ENCODE data around the gene GPR137B.

GPR137B gene

DNA sequence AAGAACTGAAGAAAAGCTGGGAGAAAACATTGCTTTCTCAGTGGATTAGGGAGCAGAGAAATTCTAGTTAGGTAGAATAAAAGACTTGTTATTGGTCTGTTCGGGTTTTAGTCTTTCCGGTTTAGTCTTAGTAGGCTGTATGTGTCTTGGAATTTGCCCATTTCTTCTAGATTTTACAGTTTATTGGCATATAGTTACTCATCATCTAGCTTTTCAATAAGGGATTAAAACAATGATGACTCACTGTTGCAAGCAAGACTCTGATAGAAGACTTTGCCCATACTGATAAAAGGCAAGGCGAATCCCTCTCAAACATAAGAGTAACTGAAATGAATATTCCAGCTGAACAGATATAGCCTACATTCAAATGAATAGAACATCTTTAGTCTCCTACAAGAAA lies 62.3 kb downstream of the GPR137B start:
- DNase-seq = no peak

GRCh38 chr1:236206548-236206947 lies 64.2 kb downstream of the GPR137B start:
- DNase-seq = no peak

GRCh38 chr1:236207121-236207520 lies 64.8 kb downstream of the GPR137B start:
- DNase-seq = no peak

- no peak for DNase-seq
Observed at GRCh38 chr1:236207569-236207968, 65.2 kb downstream of the GPR137B start.

GRCh38 chr1:236209185-236209584 lies 66.8 kb downstream of the GPR137B start:
- no peak for DNase-seq

DNA sequence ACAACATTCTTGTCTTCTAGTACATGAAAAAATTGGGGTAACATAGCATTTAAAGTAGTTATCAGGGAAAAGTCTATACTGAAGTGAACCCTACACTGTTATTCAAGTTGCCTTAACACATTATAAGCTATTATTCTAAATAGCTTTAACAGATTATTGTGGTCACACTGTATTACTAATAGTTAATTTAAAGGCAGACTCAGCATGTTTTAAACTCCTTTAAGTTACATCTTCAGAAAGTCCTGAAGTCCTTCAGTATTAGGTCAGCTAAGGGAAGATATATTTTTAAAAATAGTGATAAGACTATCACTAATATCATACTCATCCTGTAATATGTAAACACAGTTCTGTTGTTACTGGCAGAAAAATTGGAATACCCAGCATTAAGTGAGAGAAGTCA lies 67.4 kb downstream of the GPR137B start:
- DNase-seq = no peak

DNA sequence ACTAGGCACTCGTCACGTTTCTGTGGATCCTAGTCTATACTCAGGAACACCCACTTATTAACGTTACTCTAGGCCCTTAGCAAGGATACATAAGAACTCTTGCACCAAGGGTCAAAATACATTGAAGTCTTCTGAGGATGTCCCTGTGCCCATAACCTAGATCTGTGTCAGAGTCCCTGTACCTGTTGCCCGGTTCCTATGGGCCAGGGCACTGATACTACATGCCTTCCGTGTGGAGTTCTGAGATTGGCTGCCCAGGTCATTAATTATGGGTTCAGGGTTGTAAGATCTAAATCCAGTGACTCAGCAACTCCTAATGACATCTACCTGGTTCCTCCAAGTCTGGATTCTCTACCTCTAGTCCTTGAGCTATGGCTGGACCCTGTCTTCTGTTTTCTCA lies 69.5 kb downstream of the GPR137B start:
- no peak for DNase-seq

GRCh38 chr1:236213534-236213933 lies 71.2 kb downstream of the GPR137B start:
- DNase-seq = no peak

GRCh38 chr1:236214761-236215160 lies 72.4 kb downstream of the GPR137B start:
- DNase-seq = no peak

GRCh38 chr1:236220473-236220872 lies 78.1 kb downstream of the GPR137B start:
- no peak for DNase-seq

DNA sequence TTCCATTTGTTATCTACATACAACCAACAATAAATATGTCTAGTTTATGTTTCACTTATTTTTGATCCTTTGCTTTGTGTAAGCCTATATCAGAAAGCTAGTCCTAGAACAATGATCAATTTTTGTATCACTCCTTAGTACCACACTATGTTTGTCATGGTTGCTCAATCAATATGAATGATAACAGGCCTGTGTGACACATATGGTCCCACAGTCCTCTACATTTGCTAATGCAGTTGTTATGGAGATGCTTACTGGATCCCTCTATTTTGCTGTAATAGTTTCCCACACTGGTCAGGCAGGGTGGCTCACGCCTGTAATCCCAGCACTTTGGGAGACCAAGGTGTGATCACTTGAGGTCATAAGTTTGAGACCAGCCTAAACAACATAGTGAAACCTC lies 80.3 kb downstream of the GPR137B start:
- DNase-seq = no peak

DNA sequence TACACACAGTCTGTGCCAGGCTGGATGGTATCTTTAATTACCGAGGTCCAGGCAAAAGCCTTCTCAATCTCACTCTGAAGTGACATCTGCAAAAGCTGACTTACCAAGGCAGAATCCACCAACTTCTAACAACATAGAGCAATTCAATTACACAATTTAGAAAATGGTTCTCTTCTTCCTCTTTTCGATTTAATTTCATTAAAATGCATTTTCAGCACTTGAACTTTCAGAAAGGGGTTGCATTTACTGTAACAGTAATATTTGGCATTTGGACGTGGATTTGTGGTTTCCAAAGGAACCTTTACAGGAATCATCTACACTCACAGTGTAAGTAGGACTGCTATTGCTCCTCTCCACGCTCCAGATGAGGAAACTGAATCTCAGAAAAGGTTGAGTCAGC lies 86.1 kb downstream of the GPR137B start:
- DNase-seq = no peak

DNA sequence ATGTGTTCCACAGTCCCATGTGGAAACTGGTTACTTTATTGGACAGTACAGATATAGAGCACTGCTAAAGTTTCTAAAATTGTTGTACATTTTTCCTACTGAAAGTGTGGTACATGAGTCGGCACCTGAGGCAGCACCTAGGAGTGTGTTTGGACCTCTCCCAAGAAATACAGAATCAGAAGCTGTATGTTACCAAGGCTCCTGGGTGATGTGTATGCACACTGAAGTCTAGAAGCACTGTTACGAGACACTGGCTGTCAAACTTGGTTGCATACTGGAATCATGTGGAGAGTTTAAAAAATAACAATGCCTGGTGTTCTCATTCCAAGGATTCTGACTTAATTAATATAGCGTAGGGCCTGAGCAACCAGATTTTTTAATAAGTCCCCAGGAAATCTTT lies 92.8 kb downstream of the GPR137B start:
- no peak for DNase-seq

DNA sequence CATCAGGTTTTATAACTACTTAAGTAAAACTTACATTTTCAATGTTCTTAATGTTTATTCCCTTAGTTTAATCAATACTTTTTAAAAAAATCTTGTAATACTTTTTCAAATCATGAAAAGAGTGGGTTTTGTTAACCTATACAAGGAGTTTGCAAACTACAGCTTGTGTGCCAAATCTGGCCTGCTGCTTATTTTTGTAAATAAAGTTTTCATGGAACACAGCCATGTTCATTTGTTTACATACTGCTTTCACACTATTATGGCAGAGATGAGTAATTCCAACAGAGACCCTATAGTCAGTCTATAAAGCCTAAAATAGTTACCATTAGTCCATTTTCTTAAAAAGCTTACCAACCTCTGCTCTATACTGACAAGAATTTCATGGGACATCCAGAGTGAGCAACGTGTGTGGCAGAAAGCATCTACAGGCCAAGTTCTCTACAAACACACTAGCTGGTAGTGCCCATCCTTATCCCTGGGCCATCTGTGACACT lies 96.8 kb downstream of the GPR137B start:
- no peak for DNase-seq

GRCh38 chr1:236240675-236241074 lies 98.3 kb downstream of the GPR137B start:
- DNase-seq = no peak

- DNase-seq = no peak
Observed at GRCh38 chr1:236242568-236242967, 100.2 kb downstream of the GPR137B start.

- no peak for DNase-seq
Observed at GRCh38 chr1:236247286-236247685, 104.9 kb downstream of the GPR137B start.

GRCh38 chr1:236251587-236251986 lies 109.2 kb downstream of the GPR137B start:
- no peak for DNase-seq

GRCh38 chr1:236253119-236253518 lies 110.8 kb downstream of the GPR137B start:
- no peak for DNase-seq

DNA sequence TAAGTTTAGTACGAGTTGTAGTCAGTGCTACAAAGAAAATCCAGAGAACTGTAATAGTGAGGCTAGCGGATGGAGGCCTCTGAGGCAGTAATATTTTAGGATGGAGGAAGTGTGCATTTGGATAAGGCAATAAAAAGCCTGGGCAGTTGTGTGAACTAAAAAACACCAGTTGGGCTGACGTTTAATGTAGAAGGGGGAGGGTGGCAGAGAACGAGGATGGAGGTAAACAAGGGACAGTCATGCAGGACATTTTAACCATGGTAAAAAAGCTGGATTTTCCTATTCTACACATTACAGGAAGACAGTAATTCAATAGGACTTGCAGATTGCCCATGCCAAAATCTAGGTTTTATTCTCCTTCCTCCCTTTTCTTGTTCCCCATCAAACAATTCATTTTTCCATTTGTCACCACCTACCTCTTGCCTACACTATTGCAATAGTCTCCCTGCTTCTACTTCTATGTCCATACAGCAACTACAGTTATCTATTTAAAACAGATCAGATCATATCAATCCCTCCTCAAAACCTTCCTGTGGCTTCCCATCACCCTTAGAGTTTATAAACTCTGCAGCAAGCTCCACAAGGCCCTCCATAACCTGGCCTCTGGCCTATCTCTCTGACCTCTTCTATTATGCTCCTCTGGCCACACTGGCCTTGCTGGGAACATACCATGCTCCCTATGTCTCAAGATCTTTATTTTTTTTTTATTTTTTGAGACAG lies 111.7 kb downstream of the GPR137B start:
- DNase-seq = no peak

- DNase-seq = no peak
Observed at GRCh38 chr1:236257216-236257615, 114.9 kb downstream of the GPR137B start.

DNA sequence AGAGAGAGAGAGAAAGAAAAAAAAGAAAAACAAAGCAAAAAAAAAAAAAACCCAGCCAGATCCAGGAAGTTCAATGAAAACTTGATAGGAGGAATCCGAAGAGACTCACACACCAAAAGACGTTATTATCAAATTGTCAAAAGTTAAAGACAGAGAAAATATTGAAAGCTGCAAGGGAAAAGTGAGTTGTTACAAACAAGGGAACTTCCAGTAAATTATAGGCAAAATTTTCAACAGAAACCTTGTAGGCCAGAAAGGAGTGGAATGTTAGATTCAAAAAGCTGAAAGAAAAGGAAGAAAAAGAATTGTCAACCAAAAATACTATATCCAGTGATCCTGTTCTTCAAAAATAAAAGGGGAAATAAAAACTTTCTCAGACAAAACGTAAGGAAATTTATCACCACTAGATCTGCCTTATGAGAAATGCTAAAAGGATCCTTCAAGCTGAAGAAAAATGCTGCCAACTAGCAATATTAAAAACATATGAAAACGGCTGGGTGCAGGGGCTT lies 115.8 kb downstream of the GPR137B start:
- DNase-seq = no peak

All from activated CD4-positive, CD25-positive, alpha-beta regulatory T cell treated with anti-CD3 and anti-CD28 coated beads, Interleukin-2, amount 50 U/mL, for 72 hours (primary cell).